ENCODE measurements around the gene STXBP4.

STXBP4 gene

GRCh38 chr17:54982399-54982798 lies 13.8 kb downstream of the STXBP4 start:
- Mint-ChIP-seq H3K4me3 (no peak overlapping the region), H3K4me1 (ENCODE audit: low read depth) (no peaks in the 10 kb centered on the region), H3K9me3 (peaks cover 4% of the 10 kb centered on the region)

GRCh38 chr17:54983260-54983659 lies 14.7 kb downstream of the STXBP4 start:
- H3K27me3 Mint-ChIP-seq (ENCODE audit: low read depth), result no peaks in the 10 kb centered on the region
- H3K36me3 Mint-ChIP-seq (ENCODE audit: low read depth), result peaks cover 3% of the 10 kb centered on the region
- no peak overlapping the region for H3K27ac Mint-ChIP-seq
- H3K4me3 Mint-ChIP-seq, result no peak overlapping the region
- no peaks in the 10 kb centered on the region for H3K4me1 Mint-ChIP-seq (ENCODE audit: low read depth)
- peaks cover 4% of the 10 kb centered on the region for H3K9me3 Mint-ChIP-seq

More at GRCh38 chr17:54982399-54982798, 13.8 kb downstream of the STXBP4 start:
- H3K36me3 Mint-ChIP-seq (ENCODE audit: low read depth), result peaks cover 3% of the 10 kb centered on the region
- no peak overlapping the region for H3K27ac Mint-ChIP-seq
- no peaks in the 10 kb centered on the region for H3K27me3 Mint-ChIP-seq (ENCODE audit: low read depth)

- H3K27ac Mint-ChIP-seq, result no peak overlapping the region
- H3K4me1 Mint-ChIP-seq (ENCODE audit: low read depth), result no peaks in the 10 kb centered on the region
- no peak overlapping the region for H3K4me3 Mint-ChIP-seq
- H3K36me3 Mint-ChIP-seq (ENCODE audit: low read depth), result peaks cover 2% of the 10 kb centered on the region
- no peaks in the 10 kb centered on the region for H3K27me3 Mint-ChIP-seq (ENCODE audit: low read depth)
- H3K9me3 Mint-ChIP-seq, result no peaks in the 10 kb centered on the region
Measured at GRCh38 chr17:54985476-54985875, 16.9 kb downstream of the STXBP4 start.

GRCh38 chr17:54990118-54990517 lies 21.6 kb downstream of the STXBP4 start:
- H3K4me1 Mint-ChIP-seq (ENCODE audit: low read depth), result no peaks in the 10 kb centered on the region
- H3K27ac Mint-ChIP-seq, result no peak overlapping the region
- H3K36me3 Mint-ChIP-seq (ENCODE audit: low read depth), result peaks cover 2% of the 10 kb centered on the region
- H3K4me3 Mint-ChIP-seq, result no peak overlapping the region
- no peaks in the 10 kb centered on the region for H3K27me3 Mint-ChIP-seq (ENCODE audit: low read depth)
- H3K9me3 Mint-ChIP-seq, result no peaks in the 10 kb centered on the region

- Mint-ChIP-seq H3K27me3 (ENCODE audit: low read depth) (no peaks in the 10 kb centered on the region), H3K4me3 (no peak overlapping the region), H3K4me1 (ENCODE audit: low read depth) (no peaks in the 10 kb centered on the region), H3K36me3 (ENCODE audit: low read depth) (no peaks in the 10 kb centered on the region), H3K27ac (no peak overlapping the region), H3K9me3 (no peaks in the 10 kb centered on the region)
Measured at GRCh38 chr17:54991567-54991966, 23.0 kb downstream of the STXBP4 start.

GRCh38 chr17:54992797-54993639 lies 24.5 kb downstream of the STXBP4 start:
- H3K4me1 Mint-ChIP-seq (ENCODE audit: low read depth), result no peaks in the 10 kb centered on the region
- no peak overlapping the region for H3K27ac Mint-ChIP-seq
- no peaks in the 10 kb centered on the region for H3K9me3 Mint-ChIP-seq
- no peaks in the 10 kb centered on the region for H3K27me3 Mint-ChIP-seq (ENCODE audit: low read depth)
- H3K36me3 Mint-ChIP-seq (ENCODE audit: low read depth), result peaks cover 3% of the 10 kb centered on the region
- H3K4me3 Mint-ChIP-seq, result no peak overlapping the region

- Mint-ChIP-seq H3K4me3 (no peak overlapping the region), H3K27me3 (ENCODE audit: low read depth) (no peaks in the 10 kb centered on the region), H3K27ac (no peak overlapping the region), H3K4me1 (ENCODE audit: low read depth) (no peaks in the 10 kb centered on the region), H3K36me3 (ENCODE audit: low read depth) (peaks cover 5% of the 10 kb centered on the region), H3K9me3 (no peaks in the 10 kb centered on the region)
Measured at GRCh38 chr17:54996441-54996840, 27.9 kb downstream of the STXBP4 start.

GRCh38 chr17:55002458-55002857 lies 33.9 kb downstream of the STXBP4 start:
- Mint-ChIP-seq H3K27me3 (ENCODE audit: low read depth) (no peaks in the 10 kb centered on the region), H3K27ac (no peak overlapping the region), H3K4me3 (no peak overlapping the region), H3K4me1 (ENCODE audit: low read depth) (peaks cover 2% of the 10 kb centered on the region), H3K36me3 (ENCODE audit: low read depth) (peaks cover 2% of the 10 kb centered on the region), H3K9me3 (no peaks in the 10 kb centered on the region)

GRCh38 chr17:55004484-55004883 lies 35.9 kb downstream of the STXBP4 start:
- Mint-ChIP-seq H3K4me3 (no peak overlapping the region), H3K9me3 (no peaks in the 10 kb centered on the region), H3K27ac (no peak overlapping the region), H3K36me3 (ENCODE audit: low read depth) (peaks cover 2% of the 10 kb centered on the region), H3K27me3 (ENCODE audit: low read depth) (no peaks in the 10 kb centered on the region), H3K4me1 (ENCODE audit: low read depth) (peaks cover 2% of the 10 kb centered on the region)

- Mint-ChIP-seq H3K27ac (no peak overlapping the region), H3K9me3 (no peaks in the 10 kb centered on the region), H3K27me3 (ENCODE audit: low read depth) (no peaks in the 10 kb centered on the region), H3K36me3 (ENCODE audit: low read depth) (peaks cover 2% of the 10 kb centered on the region), H3K4me1 (ENCODE audit: low read depth) (peaks cover 2% of the 10 kb centered on the region), H3K4me3 (no peak overlapping the region)
Measured at GRCh38 chr17:55005520-55005919, 37.0 kb downstream of the STXBP4 start.

GRCh38 chr17:55023626-55024025 lies 55.1 kb downstream of the STXBP4 start:
- H3K9me3 Mint-ChIP-seq, result no peaks in the 10 kb centered on the region
- H3K27ac Mint-ChIP-seq, result no peak overlapping the region
- H3K27me3 Mint-ChIP-seq (ENCODE audit: low read depth), result no peaks in the 10 kb centered on the region
- H3K36me3 Mint-ChIP-seq (ENCODE audit: low read depth), result peaks cover 1% of the 10 kb centered on the region
- H3K4me1 Mint-ChIP-seq (ENCODE audit: low read depth), result no peaks in the 10 kb centered on the region
- H3K4me3 Mint-ChIP-seq, result no peak overlapping the region

GRCh38 chr17:55037828-55038227 lies 69.3 kb downstream of the STXBP4 start:
- no peak overlapping the region for H3K4me3 Mint-ChIP-seq
- H3K4me1 Mint-ChIP-seq (ENCODE audit: low read depth), result peaks cover 20% of the 10 kb centered on the region
- H3K36me3 Mint-ChIP-seq (ENCODE audit: low read depth), result peaks cover 4% of the 10 kb centered on the region
- peak overlapping the region; percentile 37 for H3K27ac Mint-ChIP-seq
- no peaks in the 10 kb centered on the region for H3K9me3 Mint-ChIP-seq
- no peaks in the 10 kb centered on the region for H3K27me3 Mint-ChIP-seq (ENCODE audit: low read depth)

- H3K27me3 Mint-ChIP-seq (ENCODE audit: low read depth), result no peaks in the 10 kb centered on the region
- no peaks in the 10 kb centered on the region for H3K9me3 Mint-ChIP-seq
- H3K4me3 Mint-ChIP-seq, result no peak overlapping the region
- peaks cover 4% of the 10 kb centered on the region for H3K36me3 Mint-ChIP-seq (ENCODE audit: low read depth)
- H3K27ac Mint-ChIP-seq, result peak overlapping the region; percentile 52
- H3K4me1 Mint-ChIP-seq (ENCODE audit: low read depth), result peaks cover 20% of the 10 kb centered on the region
Measured at GRCh38 chr17:55038291-55038690, 69.7 kb downstream of the STXBP4 start.

- Mint-ChIP-seq H3K27me3 (ENCODE audit: low read depth) (no peaks in the 10 kb centered on the region), H3K27ac (no peak overlapping the region), H3K4me1 (ENCODE audit: low read depth) (peaks cover 20% of the 10 kb centered on the region), H3K36me3 (ENCODE audit: low read depth) (peaks cover 6% of the 10 kb centered on the region), H3K4me3 (no peak overlapping the region), H3K9me3 (no peaks in the 10 kb centered on the region)
Measured at GRCh38 chr17:55040611-55041010, 72.0 kb downstream of the STXBP4 start.

- Mint-ChIP-seq H3K27ac (no peak overlapping the region), H3K27me3 (ENCODE audit: low read depth) (no peaks in the 10 kb centered on the region), H3K4me1 (ENCODE audit: low read depth) (no peaks in the 10 kb centered on the region), H3K4me3 (no peak overlapping the region), H3K36me3 (ENCODE audit: low read depth) (no peaks in the 10 kb centered on the region), H3K9me3 (no peaks in the 10 kb centered on the region)
Measured at GRCh38 chr17:55053855-55054254, 85.3 kb downstream of the STXBP4 start.

Measured in T-helper 1 cell treated with Interleukin-12 subunit alpha and Interleukin-12 subunit beta and Interleukin-4 antibody, amounts not matched to agents 30 μg/mL and 1 μg/mL, for 36 hours (primary cell).